ENCODE data around the gene ARHGAP31.

GRCh38 chr3:119401069-119401468 lies 106.9 kb downstream of the ARHGAP31 start:
- TF ChIP-seq EZH2 (IDR thresholded peaks at IDR 0.05; ENCODE audit: insufficient read depth, poor library complexity, severe bottlenecking) (no peak), EZH2phosphoT487 (IDR thresholded peaks at IDR 0.05; ENCODE audit: insufficient read depth, low read depth) (no peak)

Data from GM23248 (cell line).